Upper lobe of left lung (tissue), 4 donors: ENCODE measurements around the gene ITPR1.

ENCODE experiments used
- EP300 ChIP-seq, 4 donors: sonication (generic); formaldehyde crosslinking; IDR thresholded peaks; one replicate each; pipeline ENCODE4 v1.5.1; 2017; ENCODE audit warnings: antibody characterized with exemption in 4 of 4, control low read depth in 2 of 4
- POLR2A ChIP-seq, 4 donors: fragments of 450-650 bp; IDR thresholded peaks; one replicate each; pipeline ENCODE4 v1.5.1; 2016 to 2017; ENCODE audit warnings: antibody characterized with exemption in 4 of 4, mild to moderate bottlenecking in 2 of 4
- POLR2AphosphoS5 ChIP-seq, 2 donors: sonication (generic); formaldehyde crosslinking; IDR thresholded peaks; one replicate each; pipeline ENCODE4 v1.5.1; 2017; ENCODE audit warnings: antibody characterized with exemption in 2 of 2
- TF ChIP-seq, protein P1 (sequence below), 6 experiments: fragments of 450-650 bp in 4 of 6; fragments of 200-600 bp in 2 of 6; sonication (generic) in 2 of 6; IDR thresholded peaks; one replicate each; pipeline ENCODE4 v1.5.1; 2016 to 2019; ENCODE audit warnings: antibody characterized with exemption in 6 of 6

DNA sequence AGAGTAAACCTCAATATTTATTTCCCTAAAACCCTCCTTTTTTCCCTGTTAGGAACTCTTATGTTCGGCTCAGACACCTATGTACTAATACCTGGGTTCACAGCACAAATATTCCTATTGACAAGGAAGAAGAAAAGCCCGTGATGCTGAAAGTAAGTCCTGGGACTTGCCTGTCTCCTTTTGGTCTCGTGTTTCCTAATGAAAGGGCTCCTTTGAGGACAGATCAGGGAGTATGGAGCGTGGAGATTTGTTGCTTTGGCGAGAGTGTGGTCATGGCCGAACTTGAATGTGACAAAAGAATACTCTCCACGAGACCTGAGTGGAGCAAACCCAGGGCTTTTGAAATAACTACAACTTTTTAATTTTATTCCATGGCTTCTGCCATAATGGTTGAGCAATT, 167.8 kb downstream of the ITPR1 start:
- TF ChIP-seq, protein P1, sequence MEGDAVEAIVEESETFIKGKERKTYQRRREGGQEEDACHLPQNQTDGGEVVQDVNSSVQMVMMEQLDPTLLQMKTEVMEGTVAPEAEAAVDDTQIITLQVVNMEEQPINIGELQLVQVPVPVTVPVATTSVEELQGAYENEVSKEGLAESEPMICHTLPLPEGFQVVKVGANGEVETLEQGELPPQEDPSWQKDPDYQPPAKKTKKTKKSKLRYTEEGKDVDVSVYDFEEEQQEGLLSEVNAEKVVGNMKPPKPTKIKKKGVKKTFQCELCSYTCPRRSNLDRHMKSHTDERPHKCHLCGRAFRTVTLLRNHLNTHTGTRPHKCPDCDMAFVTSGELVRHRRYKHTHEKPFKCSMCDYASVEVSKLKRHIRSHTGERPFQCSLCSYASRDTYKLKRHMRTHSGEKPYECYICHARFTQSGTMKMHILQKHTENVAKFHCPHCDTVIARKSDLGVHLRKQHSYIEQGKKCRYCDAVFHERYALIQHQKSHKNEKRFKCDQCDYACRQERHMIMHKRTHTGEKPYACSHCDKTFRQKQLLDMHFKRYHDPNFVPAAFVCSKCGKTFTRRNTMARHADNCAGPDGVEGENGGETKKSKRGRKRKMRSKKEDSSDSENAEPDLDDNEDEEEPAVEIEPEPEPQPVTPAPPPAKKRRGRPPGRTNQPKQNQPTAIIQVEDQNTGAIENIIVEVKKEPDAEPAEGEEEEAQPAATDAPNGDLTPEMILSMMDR (IDR thresholded peaks at IDR 0.05) = no peak
- no peak for TF ChIP-seq EP300 (IDR thresholded peaks at IDR 0.05)
- no peak for TF ChIP-seq POLR2AphosphoS5 (IDR thresholded peaks at IDR 0.05)
- no peak for TF ChIP-seq POLR2A (IDR thresholded peaks at IDR 0.05)
